ENCODE results near the gene THADA. TPM values are rescaled to one million over a fixed set of nuclear protein-coding genes. Genes with fewer than 3 reads are reported as not detected.

Gene THADA
- total and polyA plus RNA-seq, 5 experiments from 2014 or later = 9.2 to 40.3 (median 15.5) TPM

- no peak for DNase-seq
- Mint-ChIP-seq H3K9me3 (no peaks in the 10 kb centered on the region), H3K27me3 (no peaks in the 10 kb centered on the region), H3K36me3 (peaks cover 0 to 48% (median 21%) of the 10 kb centered on the region in 3 donors), H3K4me3 (no peak overlapping the region), H3K27ac (peak overlapping the region in 1 of 10 donors; percentile 33), H3K4me1 (peaks cover 11 to 26% (median 22%) of the 10 kb centered on the region in 4 donors)
- ATAC-seq = no peak
- POLR2A ChIA-PET = no interaction called here
These were observed 174.6 kb downstream of the THADA start for GRCh38 chr2:43421194-43421593.

GRCh38 chr2:43420389-43420801, 175.4 kb downstream of the THADA start:
- no peak overlapping the region for H3K4me3 Mint-ChIP-seq
- H3K4me1 Mint-ChIP-seq = peaks cover 11 to 23% (median 16%) of the 10 kb centered on the region in 4 donors
- H3K9me3 Mint-ChIP-seq = no peaks in the 10 kb centered on the region
- peaks cover 0 to 49% (median 21%) of the 10 kb centered on the region in 3 donors for H3K36me3 Mint-ChIP-seq
- DNase-seq = no peak
- H3K27ac Mint-ChIP-seq = no peak overlapping the region
- no peak for ATAC-seq
- POLR2A ChIA-PET = no interaction called here
- H3K27me3 Mint-ChIP-seq = no peaks in the 10 kb centered on the region

GRCh38 chr2:43419876-43420275, 176.0 kb downstream of the THADA start:
- POLR2A ChIA-PET = no interaction called here
- Mint-ChIP-seq H3K4me1 (peaks cover 10 to 21% (median 13%) of the 10 kb centered on the region in 4 donors), H3K4me3 (no peak overlapping the region), H3K27me3 (no peaks in the 10 kb centered on the region), H3K27ac (no peak overlapping the region), H3K36me3 (peaks cover 2 to 51% (median 26%) of the 10 kb centered on the region in 3 donors), H3K9me3 (no peaks in the 10 kb centered on the region)
- DNase-seq (no peak), ATAC-seq (no peak)

- no peaks in the 10 kb centered on the region for H3K9me3 Mint-ChIP-seq
- H3K4me3 Mint-ChIP-seq = no peak overlapping the region
- ATAC-seq (no peak), DNase-seq (no peak)
- POLR2A ChIA-PET = no interaction called here
- H3K27me3 Mint-ChIP-seq = no peaks in the 10 kb centered on the region
- H3K4me1 Mint-ChIP-seq = peaks cover 7 to 20% (median 11%) of the 10 kb centered on the region in 4 donors
- peaks cover 8 to 53% (median 30%) of the 10 kb centered on the region in 3 donors for H3K36me3 Mint-ChIP-seq
- peak overlapping the region in 1 of 10 donors; percentile 22 for H3K27ac Mint-ChIP-seq
These were observed 176.6 kb downstream of the THADA start for GRCh38 chr2:43419243-43419642.

GRCh38 chr2:43418680-43419079, 177.2 kb downstream of the THADA start:
- POLR2A ChIA-PET = interaction anchor here (0.6 kb wide), 1 partner anchor 738 kb away, joined by 3 read pairs; no protein-coding TSS in a partner anchor
- H3K4me3 Mint-ChIP-seq = no peak overlapping the region
- DNase-seq = no peak
- no peak for ATAC-seq
- peaks cover 8 to 56% (median 31%) of the 10 kb centered on the region in 3 donors for H3K36me3 Mint-ChIP-seq
- H3K9me3 Mint-ChIP-seq = no peaks in the 10 kb centered on the region
- H3K27me3 Mint-ChIP-seq = no peaks in the 10 kb centered on the region
- peak overlapping the region in 2 of 10 donors; percentile 9 to 22 for H3K27ac Mint-ChIP-seq
- H3K4me1 Mint-ChIP-seq = peaks cover 6 to 18% (median 9%) of the 10 kb centered on the region in 4 donors

GRCh38 chr2:43417300-43417699, 178.5 kb downstream of the THADA start:
- H3K27ac Mint-ChIP-seq = peak overlapping the region in 1 of 10 donors; percentile 66
- DNase-seq (no peak), ATAC-seq (no peak)
- H3K36me3 Mint-ChIP-seq = peaks cover 8 to 57% (median 28%) of the 10 kb centered on the region in 3 donors
- POLR2A ChIA-PET = interaction anchor here (0.8 kb wide), 1 partner anchor 9 kb away, joined by 3 read pairs; no protein-coding TSS in a partner anchor
- peaks cover 3 to 18% (median 9%) of the 10 kb centered on the region in 4 donors for H3K4me1 Mint-ChIP-seq
- H3K27me3 Mint-ChIP-seq = no peaks in the 10 kb centered on the region
- H3K4me3 Mint-ChIP-seq = no peak overlapping the region
- H3K9me3 Mint-ChIP-seq = no peaks in the 10 kb centered on the region

GRCh38 chr2:43415592-43415991, 180.2 kb downstream of the THADA start:
- Mint-ChIP-seq H3K4me1 (peaks cover 3 to 18% (median 9%) of the 10 kb centered on the region in 4 donors), H3K4me3 (no peak overlapping the region), H3K9me3 (no peaks in the 10 kb centered on the region), H3K27ac (no peak overlapping the region), H3K27me3 (no peaks in the 10 kb centered on the region), H3K36me3 (peaks cover 8 to 51% (median 27%) of the 10 kb centered on the region in 3 donors)
- ATAC-seq (no peak), DNase-seq (no peak)
- POLR2A ChIA-PET = no interaction called here

GRCh38 chr2:43414586-43415135, 181.2 kb downstream of the THADA start:
- H3K27ac Mint-ChIP-seq = peak overlapping the region in 1 of 10 donors; percentile 14
- no peak for ATAC-seq
- POLR2A ChIA-PET = no interaction called here
- H3K4me3 Mint-ChIP-seq = no peak overlapping the region
- H3K9me3 Mint-ChIP-seq = no peaks in the 10 kb centered on the region
- H3K4me1 Mint-ChIP-seq = peaks cover 3 to 12% (median 9%) of the 10 kb centered on the region in 4 donors
- H3K36me3 Mint-ChIP-seq = peaks cover 8 to 53% (median 30%) of the 10 kb centered on the region in 3 donors
- DNase-seq = no peak
- H3K27me3 Mint-ChIP-seq = no peaks in the 10 kb centered on the region

GRCh38 chr2:43414033-43414432, 181.8 kb downstream of the THADA start:
- Mint-ChIP-seq H3K27me3 (no peaks in the 10 kb centered on the region), H3K4me1 (peaks cover 3 to 12% (median 9%) of the 10 kb centered on the region in 4 donors), H3K27ac (no peak overlapping the region), H3K36me3 (peaks cover 8 to 49% (median 30%) of the 10 kb centered on the region in 3 donors), H3K4me3 (no peak overlapping the region), H3K9me3 (no peaks in the 10 kb centered on the region)
- ATAC-seq (no peak), DNase-seq (no peak)
- POLR2A ChIA-PET = interaction anchor here (0.6 kb wide), 1 partner anchor 62 kb away, joined by 3 read pairs; no protein-coding TSS in a partner anchor

- ATAC-seq (no peak), DNase-seq (no peak)
- no peak overlapping the region for H3K27ac Mint-ChIP-seq
- peaks cover 8 to 42% (median 26%) of the 10 kb centered on the region in 3 donors for H3K36me3 Mint-ChIP-seq
- no peaks in the 10 kb centered on the region for H3K27me3 Mint-ChIP-seq
- POLR2A ChIA-PET = no interaction called here
- H3K4me1 Mint-ChIP-seq = peaks cover 3 to 17% (median 8%) of the 10 kb centered on the region in 4 donors
- no peak overlapping the region for H3K4me3 Mint-ChIP-seq
- no peaks in the 10 kb centered on the region for H3K9me3 Mint-ChIP-seq
These were observed 183.6 kb downstream of the THADA start for GRCh38 chr2:43412114-43412753.

- POLR2A ChIA-PET = interaction anchor here (0.7 kb wide), 1 partner anchor 20 kb away, joined by 3 read pairs; no protein-coding TSS in a partner anchor
- H3K4me3 Mint-ChIP-seq = no peak overlapping the region
- H3K27me3 Mint-ChIP-seq = no peaks in the 10 kb centered on the region
- ATAC-seq = no peak
- H3K27ac Mint-ChIP-seq = no peak overlapping the region
- no peak for DNase-seq
- H3K36me3 Mint-ChIP-seq = peaks cover 8 to 35% (median 23%) of the 10 kb centered on the region in 3 donors
- peaks cover 3 to 22% (median 7%) of the 10 kb centered on the region in 4 donors for H3K4me1 Mint-ChIP-seq
- no peaks in the 10 kb centered on the region for H3K9me3 Mint-ChIP-seq
These were observed 185.7 kb downstream of the THADA start for GRCh38 chr2:43410055-43410604.

- peaks cover 0 to 24% (median 11%) of the 10 kb centered on the region in 3 donors for H3K36me3 Mint-ChIP-seq
- H3K9me3 Mint-ChIP-seq = no peaks in the 10 kb centered on the region
- no peaks in the 10 kb centered on the region for H3K27me3 Mint-ChIP-seq
- peaks cover 0 to 18% (median 0%) of the 10 kb centered on the region in 4 donors for H3K4me1 Mint-ChIP-seq
- POLR2A ChIA-PET = no interaction called here
- DNase-seq (no peak), ATAC-seq (no peak)
- peak overlapping the region in 1 of 10 donors; percentile 48 for H3K27ac Mint-ChIP-seq
- H3K4me3 Mint-ChIP-seq = no peak overlapping the region
These were observed 187.3 kb downstream of the THADA start for GRCh38 chr2:43408407-43409160.

Data from naive thymus-derived CD8-positive, alpha-beta T cell (primary cell).